ENCODE data around the gene ANKFY1. TPM values are rescaled to one million over a fixed set of nuclear protein-coding genes. Genes with fewer than 3 reads are reported as not detected.

Gene ANKFY1
- polyA plus RNA-seq, 1 of the 3 experiments (the other 2 are of a cell fraction): 29.6 TPM

- no peak for TF ChIP-seq TCF12 (IDR thresholded peaks at IDR 0.05)
- no peak for TF ChIP-seq CHD2 (IDR thresholded peaks at IDR 0.05; ENCODE audit: low read length, partially characterized antibody)
- no peak for TF ChIP-seq ZBTB33 (IDR thresholded peaks at IDR 0.05; ENCODE audit: borderline replicate concordance, low read depth)
- Histone ChIP-seq H3K79me2 (ENCODE audit: insufficient read depth) (no peaks in the 10 kb centered on the region), H3K27me3 (ENCODE audit: insufficient read depth) (no peaks in the 10 kb centered on the region), H3K4me2 (no peak overlapping the region), H3K4me1 (ENCODE audit: control insufficient read depth in 1 of 2, insufficient read depth in 2 of 2, low read depth in 1 of 2, low read length in 1 of 2) (no peaks in the 10 kb centered on the region), H3K9me2 (no peaks in the 10 kb centered on the region), H3K9me3 (no peaks in the 10 kb centered on the region), H4K20me1 (ENCODE audit: insufficient read depth) (no peaks in the 10 kb centered on the region), H3F3A (replicated peaks; ENCODE audit: insufficient read depth) (no peaks in the 10 kb centered on the region), H3K9ac (no peak overlapping the region), H3K36me3 (replicated peaks in 1 of 2; ENCODE audit: control insufficient read depth in 1 of 2, insufficient read depth in 2 of 2, low read length in 1 of 2) (peaks cover 28 to 71% of the 10 kb centered on the region in 2 experiments), H3K4me3 (ENCODE audit: low read depth in 2 of 2, low read length in 1 of 2) (no peak overlapping the region), H3K27ac (ENCODE audit: low read depth in 2 of 2, low read length in 1 of 2) (no peak overlapping the region), H2AFZ (ENCODE audit: low read depth) (no peak overlapping the region)
- DNase-seq: no peak
- ChIA-PET CTCF (interaction anchor here (0.5 kb wide), 1 partner anchor 569 kb away, joined by 3 read pairs; no protein-coding TSS in a partner anchor), POLR2A (no interaction called here)
- WGBS (ENCODE audit: low lambda C conversion rate): 81% methylated on average over 8 of the region's 8 CpGs
Observed at GRCh38 chr17:4186357-4186881, 77.4 kb downstream of the ANKFY1 start.

- Histone ChIP-seq H3K27me3 (ENCODE audit: insufficient read depth) (no peaks in the 10 kb centered on the region), H3K9ac (no peak overlapping the region), H3K27ac (ENCODE audit: low read depth in 2 of 2, low read length in 1 of 2) (no peak overlapping the region), H3K4me3 (ENCODE audit: low read depth in 2 of 2, low read length in 1 of 2) (no peak overlapping the region), H3F3A (replicated peaks; ENCODE audit: insufficient read depth) (no peaks in the 10 kb centered on the region), H3K4me2 (no peak overlapping the region), H2AFZ (ENCODE audit: low read depth) (no peak overlapping the region), H3K9me2 (no peaks in the 10 kb centered on the region), H3K9me3 (no peaks in the 10 kb centered on the region), H3K4me1 (ENCODE audit: control insufficient read depth in 1 of 2, insufficient read depth in 2 of 2, low read depth in 1 of 2, low read length in 1 of 2) (no peaks in the 10 kb centered on the region), H3K36me3 (replicated peaks in 1 of 2; ENCODE audit: control insufficient read depth in 1 of 2, insufficient read depth in 2 of 2, low read length in 1 of 2) (peaks cover 27 to 79% of the 10 kb centered on the region in 2 experiments), H3K79me2 (ENCODE audit: insufficient read depth) (no peaks in the 10 kb centered on the region), H4K20me1 (ENCODE audit: insufficient read depth) (no peaks in the 10 kb centered on the region)
- WGBS (ENCODE audit: low lambda C conversion rate): 97% methylated on average over 15 of the region's 15 CpGs
- CTCF ChIA-PET: interaction anchor here (0.5 to 0.7 kb wide), 2 partner anchors 10 to 568 kb away, joined by 3 read pairs; no protein-coding TSS in a partner anchor
- POLR2A ChIA-PET: no interaction called here
- no peak for TF ChIP-seq IRF3 (IDR thresholded peaks at IDR 0.05; ENCODE audit: low read depth, low read length)
- TF ChIP-seq GATA2 (CRISPR knock-in tag; IDR thresholded peaks at IDR 0.05): no peak
- TF ChIP-seq MAX (IDR thresholded peaks at IDR 0.05; ENCODE audit: low read depth): no peak
- TF ChIP-seq NFIC (IDR thresholded peaks at IDR 0.05; ENCODE audit: borderline replicate concordance): no peak
- no peak for TF ChIP-seq ZBTB33 (IDR thresholded peaks at IDR 0.05; ENCODE audit: borderline replicate concordance, low read depth)
- TF ChIP-seq RXRA (IDR thresholded peaks at IDR 0.05; ENCODE audit: borderline replicate concordance, low read depth): no peak
- TF ChIP-seq TCF12 (IDR thresholded peaks at IDR 0.05): no peak
- no peak for TF ChIP-seq JUND (IDR thresholded peaks at IDR 0.05)
- no peak for TF ChIP-seq REST (IDR thresholded peaks at IDR 0.05; ENCODE audit: low read depth, low read length)
- no peak for TF ChIP-seq FOXJ3 (CRISPR knock-in tag; IDR thresholded peaks at IDR 0.05)
- no peak for TF ChIP-seq EP300 (IDR thresholded peaks at IDR 0.05; ENCODE audit: borderline replicate concordance in 1 of 2, low read depth in 1 of 2, low read length in 1 of 2)
- TF ChIP-seq MEF2A (IDR thresholded peaks at IDR 0.05; ENCODE audit: borderline replicate concordance, low read depth): no peak
- no peak for TF ChIP-seq CHD2 (IDR thresholded peaks at IDR 0.05; ENCODE audit: low read length, partially characterized antibody)
- no peak for TF ChIP-seq TAF1 (IDR thresholded peaks at IDR 0.05; ENCODE audit: borderline replicate concordance, low read depth, low read length)
- no peak for DNase-seq
Observed at GRCh38 chr17:4185656-4186055, 78.1 kb downstream of the ANKFY1 start.

All from SK-N-SH (cell line).